Measurements from ENCODE around the gene POLR2L.

POLR2L gene

DNA sequence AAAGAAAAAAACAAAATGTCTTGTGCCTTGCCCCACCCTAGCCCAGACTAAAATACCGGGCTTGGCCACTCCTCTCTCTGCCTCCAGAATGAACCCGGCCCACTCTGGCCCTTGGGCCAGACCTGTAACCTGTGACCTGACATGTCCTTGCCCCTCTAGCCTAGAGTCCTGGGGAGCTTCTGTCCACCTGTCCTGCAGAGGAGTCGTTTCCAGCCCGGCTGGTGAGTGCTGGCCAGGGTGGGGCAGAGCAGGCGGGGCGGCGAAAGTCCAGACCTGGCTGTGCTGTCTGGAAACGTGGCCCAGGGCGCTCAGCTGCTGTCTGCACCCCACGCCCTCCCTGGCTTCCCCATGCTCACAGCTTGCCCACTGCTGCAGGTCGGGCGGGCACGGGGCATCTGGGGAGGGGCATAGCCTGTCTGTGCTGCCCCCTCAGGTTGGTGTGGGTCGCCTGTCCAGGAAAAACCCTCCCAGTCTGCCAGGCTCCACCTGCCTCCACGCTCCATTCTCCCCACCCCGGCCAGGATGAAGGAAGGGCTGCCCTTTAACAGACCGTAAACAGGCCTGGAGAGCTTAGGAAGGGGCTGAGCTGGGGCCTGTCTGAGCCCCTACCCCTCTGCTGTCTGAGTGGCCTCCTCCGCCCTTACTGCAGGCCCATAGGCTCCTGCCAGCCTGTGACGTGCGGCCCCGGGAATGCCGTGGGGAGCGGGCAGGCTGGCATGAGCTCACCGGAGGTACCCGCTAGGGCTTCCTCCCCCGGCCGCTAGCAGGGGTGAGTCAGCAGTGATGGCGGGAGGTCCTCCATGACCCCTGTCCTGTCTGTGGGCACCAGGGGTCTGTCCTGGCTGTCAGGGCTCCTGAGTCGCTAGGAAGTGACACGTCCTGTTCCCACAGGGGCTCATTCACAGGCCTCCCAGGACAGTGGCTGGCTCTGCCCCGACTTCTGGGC lies 7.7 kb downstream of the POLR2L start:
- TF ChIP-seq, protein P1, sequence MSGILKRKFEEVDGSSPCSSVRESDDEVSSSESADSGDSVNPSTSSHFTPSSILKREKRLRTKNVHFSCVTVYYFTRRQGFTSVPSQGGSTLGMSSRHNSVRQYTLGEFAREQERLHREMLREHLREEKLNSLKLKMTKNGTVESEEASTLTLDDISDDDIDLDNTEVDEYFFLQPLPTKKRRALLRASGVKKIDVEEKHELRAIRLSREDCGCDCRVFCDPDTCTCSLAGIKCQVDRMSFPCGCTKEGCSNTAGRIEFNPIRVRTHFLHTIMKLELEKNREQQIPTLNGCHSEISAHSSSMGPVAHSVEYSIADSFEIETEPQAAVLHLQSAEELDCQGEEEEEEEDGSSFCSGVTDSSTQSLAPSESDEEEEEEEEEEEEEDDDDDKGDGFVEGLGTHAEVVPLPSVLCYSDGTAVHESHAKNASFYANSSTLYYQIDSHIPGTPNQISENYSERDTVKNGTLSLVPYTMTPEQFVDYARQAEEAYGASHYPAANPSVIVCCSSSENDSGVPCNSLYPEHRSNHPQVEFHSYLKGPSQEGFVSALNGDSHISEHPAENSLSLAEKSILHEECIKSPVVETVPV (CRISPR knock-in tag; IDR thresholded peaks at IDR 0.05): no peak
- TF ChIP-seq ZNF565 (CRISPR knock-in tag; conservative IDR thresholded peaks at IDR 0.05; ENCODE audit: low read depth): 0 out of 2 replicates have a peak, but pooled peaks have one; percentile 3
- TF ChIP-seq, protein P2, sequence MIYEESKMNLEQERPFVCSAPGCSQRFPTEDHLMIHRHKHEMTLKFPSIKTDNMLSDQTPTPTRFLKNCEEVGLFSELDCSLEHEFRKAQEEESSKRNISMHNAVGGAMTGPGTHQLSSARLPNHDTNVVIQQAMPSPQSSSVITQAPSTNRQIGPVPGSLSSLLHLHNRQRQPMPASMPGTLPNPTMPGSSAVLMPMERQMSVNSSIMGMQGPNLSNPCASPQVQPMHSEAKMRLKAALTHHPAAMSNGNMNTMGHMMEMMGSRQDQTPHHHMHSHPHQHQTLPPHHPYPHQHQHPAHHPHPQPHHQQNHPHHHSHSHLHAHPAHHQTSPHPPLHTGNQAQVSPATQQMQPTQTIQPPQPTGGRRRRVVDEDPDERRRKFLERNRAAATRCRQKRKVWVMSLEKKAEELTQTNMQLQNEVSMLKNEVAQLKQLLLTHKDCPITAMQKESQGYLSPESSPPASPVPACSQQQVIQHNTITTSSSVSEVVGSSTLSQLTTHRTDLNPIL (CRISPR knock-in tag; IDR thresholded peaks at IDR 0.05; ENCODE audit: low read depth): peak; percentile 54; the same call in 1 of the 2 replicates
- TF ChIP-seq CSDC2 (CRISPR knock-in tag; IDR thresholded peaks at IDR 0.05): 0 out of 2 replicates have a peak, but pooled peaks have one; percentile 24
- peak; percentile 68 for ATAC-seq

DNA sequence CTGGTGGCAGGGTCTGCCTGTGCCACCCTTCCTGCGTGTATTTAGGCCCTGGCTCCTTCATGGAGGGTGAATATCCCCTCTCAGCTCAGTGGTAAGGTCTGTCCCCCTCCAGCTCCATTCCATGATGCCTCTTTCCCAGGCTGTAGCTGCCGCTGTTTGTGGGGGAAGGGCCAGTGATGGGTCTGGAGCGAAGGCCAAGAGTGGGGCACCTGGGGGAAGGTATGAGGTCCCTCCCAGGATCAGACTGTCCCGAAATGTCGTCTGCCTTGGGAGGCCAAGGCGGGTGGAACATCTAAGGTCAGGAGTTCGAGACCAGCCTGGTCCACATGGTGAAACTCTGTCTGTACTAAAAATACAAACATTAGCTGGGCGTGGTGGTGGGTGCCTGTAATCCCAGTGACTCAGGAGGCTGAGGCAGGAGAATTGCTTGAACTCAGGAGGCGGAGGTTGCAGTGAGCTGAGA lies 8.4 kb downstream of the POLR2L start:
- TF ChIP-seq ZC3H10 (CRISPR knock-in tag; IDR thresholded peaks at IDR 0.05) (no peak), ZFP3 (CRISPR knock-in tag; IDR thresholded peaks at IDR 0.05) (no peak), OSR1 (CRISPR knock-in tag; IDR thresholded peaks at IDR 0.05) (no peak), TOX (CRISPR knock-in tag; IDR thresholded peaks at IDR 0.05; ENCODE audit: borderline replicate concordance) (no peak), ESRRG (CRISPR knock-in tag; IDR thresholded peaks at IDR 0.05) (no peak), ZNF70 (CRISPR knock-in tag; IDR thresholded peaks at IDR 0.05) (no peak), PPARA (CRISPR knock-in tag; IDR thresholded peaks at IDR 0.05; ENCODE audit: borderline replicate concordance) (no peak), ZFP30 (CRISPR knock-in tag; IDR thresholded peaks at IDR 0.05) (no peak), ISL1 (CRISPR knock-in tag; IDR thresholded peaks at IDR 0.05) (no peak), BACH2 (CRISPR knock-in tag; IDR thresholded peaks at IDR 0.05; ENCODE audit: borderline replicate concordance) (no peak), ZNF8 (CRISPR knock-in tag; IDR thresholded peaks at IDR 0.05) (no peak), SNAI2 (CRISPR knock-in tag; IDR thresholded peaks at IDR 0.05) (no peak), CSDC2 (CRISPR knock-in tag; IDR thresholded peaks at IDR 0.05) (no peak), TCF4 (CRISPR knock-in tag; IDR thresholded peaks at IDR 0.05; ENCODE audit: borderline replicate concordance) (no peak), ARNTL (CRISPR knock-in tag; IDR thresholded peaks at IDR 0.05; ENCODE audit: borderline replicate concordance, low read depth) (no peak)
- TF ChIP-seq, protein P3, sequence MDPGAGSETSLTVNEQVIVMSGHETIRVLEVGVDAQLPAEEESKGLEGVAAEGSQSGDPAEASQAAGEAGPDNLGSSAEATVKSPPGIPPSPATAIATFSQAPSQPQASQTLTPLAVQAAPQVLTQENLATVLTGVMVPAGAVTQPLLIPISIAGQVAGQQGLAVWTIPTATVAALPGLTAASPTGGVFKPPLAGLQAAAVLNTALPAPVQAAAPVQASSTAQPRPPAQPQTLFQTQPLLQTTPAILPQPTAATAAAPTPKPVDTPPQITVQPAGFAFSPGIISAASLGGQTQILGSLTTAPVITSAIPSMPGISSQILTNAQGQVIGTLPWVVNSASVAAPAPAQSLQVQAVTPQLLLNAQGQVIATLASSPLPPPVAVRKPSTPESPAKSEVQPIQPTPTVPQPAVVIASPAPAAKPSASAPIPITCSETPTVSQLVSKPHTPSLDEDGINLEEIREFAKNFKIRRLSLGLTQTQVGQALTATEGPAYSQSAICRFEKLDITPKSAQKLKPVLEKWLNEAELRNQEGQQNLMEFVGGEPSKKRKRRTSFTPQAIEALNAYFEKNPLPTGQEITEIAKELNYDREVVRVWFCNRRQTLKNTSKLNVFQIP (CRISPR knock-in tag; IDR thresholded peaks at IDR 0.05; ENCODE audit: borderline replicate concordance, low read depth): no peak
- TF ChIP-seq, protein P2 (CRISPR knock-in tag; IDR thresholded peaks at IDR 0.05; ENCODE audit: low read depth): no peak
- TF ChIP-seq, protein P1 (CRISPR knock-in tag; IDR thresholded peaks at IDR 0.05): no peak
- TF ChIP-seq, protein P4, sequence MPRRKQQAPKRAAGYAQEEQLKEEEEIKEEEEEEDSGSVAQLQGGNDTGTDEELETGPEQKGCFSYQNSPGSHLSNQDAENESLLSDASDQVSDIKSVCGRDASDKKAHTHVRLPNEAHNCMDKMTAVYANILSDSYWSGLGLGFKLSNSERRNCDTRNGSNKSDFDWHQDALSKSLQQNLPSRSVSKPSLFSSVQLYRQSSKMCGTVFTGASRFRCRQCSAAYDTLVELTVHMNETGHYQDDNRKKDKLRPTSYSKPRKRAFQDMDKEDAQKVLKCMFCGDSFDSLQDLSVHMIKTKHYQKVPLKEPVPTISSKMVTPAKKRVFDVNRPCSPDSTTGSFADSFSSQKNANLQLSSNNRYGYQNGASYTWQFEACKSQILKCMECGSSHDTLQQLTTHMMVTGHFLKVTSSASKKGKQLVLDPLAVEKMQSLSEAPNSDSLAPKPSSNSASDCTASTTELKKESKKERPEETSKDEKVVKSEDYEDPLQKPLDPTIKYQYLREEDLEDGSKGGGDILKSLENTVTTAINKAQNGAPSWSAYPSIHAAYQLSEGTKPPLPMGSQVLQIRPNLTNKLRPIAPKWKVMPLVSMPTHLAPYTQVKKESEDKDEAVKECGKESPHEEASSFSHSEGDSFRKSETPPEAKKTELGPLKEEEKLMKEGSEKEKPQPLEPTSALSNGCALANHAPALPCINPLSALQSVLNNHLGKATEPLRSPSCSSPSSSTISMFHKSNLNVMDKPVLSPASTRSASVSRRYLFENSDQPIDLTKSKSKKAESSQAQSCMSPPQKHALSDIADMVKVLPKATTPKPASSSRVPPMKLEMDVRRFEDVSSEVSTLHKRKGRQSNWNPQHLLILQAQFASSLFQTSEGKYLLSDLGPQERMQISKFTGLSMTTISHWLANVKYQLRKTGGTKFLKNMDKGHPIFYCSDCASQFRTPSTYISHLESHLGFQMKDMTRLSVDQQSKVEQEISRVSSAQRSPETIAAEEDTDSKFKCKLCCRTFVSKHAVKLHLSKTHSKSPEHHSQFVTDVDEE (CRISPR knock-in tag; IDR thresholded peaks at IDR 0.05): no peak
- TF ChIP-seq, protein P5, sequence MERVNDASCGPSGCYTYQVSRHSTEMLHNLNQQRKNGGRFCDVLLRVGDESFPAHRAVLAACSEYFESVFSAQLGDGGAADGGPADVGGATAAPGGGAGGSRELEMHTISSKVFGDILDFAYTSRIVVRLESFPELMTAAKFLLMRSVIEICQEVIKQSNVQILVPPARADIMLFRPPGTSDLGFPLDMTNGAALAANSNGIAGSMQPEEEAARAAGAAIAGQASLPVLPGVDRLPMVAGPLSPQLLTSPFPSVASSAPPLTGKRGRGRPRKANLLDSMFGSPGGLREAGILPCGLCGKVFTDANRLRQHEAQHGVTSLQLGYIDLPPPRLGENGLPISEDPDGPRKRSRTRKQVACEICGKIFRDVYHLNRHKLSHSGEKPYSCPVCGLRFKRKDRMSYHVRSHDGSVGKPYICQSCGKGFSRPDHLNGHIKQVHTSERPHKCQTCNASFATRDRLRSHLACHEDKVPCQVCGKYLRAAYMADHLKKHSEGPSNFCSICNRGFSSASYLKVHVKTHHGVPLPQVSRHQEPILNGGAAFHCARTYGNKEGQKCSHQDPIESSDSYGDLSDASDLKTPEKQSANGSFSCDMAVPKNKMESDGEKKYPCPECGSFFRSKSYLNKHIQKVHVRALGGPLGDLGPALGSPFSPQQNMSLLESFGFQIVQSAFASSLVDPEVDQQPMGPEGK (CRISPR knock-in tag; IDR thresholded peaks at IDR 0.05; ENCODE audit: borderline replicate concordance): no peak
- ATAC-seq: no peak

All from SK-N-SH treated with all-trans-retinoic acid at 6 μM for 48 hours (cell line).